ENCODE data around the gene ST6GALNAC4. TPM values are rescaled to one million over a fixed set of nuclear protein-coding genes. Genes with fewer than 3 reads are reported as not detected.

ST6GALNAC4 gene
- total and polyA plus RNA-seq, 9 of the 15 experiments (the other 6 are each of a cell fraction or from before 2014, with no cell fraction given): 2.6 to 43.1 (median 15.4) TPM

DNA sequence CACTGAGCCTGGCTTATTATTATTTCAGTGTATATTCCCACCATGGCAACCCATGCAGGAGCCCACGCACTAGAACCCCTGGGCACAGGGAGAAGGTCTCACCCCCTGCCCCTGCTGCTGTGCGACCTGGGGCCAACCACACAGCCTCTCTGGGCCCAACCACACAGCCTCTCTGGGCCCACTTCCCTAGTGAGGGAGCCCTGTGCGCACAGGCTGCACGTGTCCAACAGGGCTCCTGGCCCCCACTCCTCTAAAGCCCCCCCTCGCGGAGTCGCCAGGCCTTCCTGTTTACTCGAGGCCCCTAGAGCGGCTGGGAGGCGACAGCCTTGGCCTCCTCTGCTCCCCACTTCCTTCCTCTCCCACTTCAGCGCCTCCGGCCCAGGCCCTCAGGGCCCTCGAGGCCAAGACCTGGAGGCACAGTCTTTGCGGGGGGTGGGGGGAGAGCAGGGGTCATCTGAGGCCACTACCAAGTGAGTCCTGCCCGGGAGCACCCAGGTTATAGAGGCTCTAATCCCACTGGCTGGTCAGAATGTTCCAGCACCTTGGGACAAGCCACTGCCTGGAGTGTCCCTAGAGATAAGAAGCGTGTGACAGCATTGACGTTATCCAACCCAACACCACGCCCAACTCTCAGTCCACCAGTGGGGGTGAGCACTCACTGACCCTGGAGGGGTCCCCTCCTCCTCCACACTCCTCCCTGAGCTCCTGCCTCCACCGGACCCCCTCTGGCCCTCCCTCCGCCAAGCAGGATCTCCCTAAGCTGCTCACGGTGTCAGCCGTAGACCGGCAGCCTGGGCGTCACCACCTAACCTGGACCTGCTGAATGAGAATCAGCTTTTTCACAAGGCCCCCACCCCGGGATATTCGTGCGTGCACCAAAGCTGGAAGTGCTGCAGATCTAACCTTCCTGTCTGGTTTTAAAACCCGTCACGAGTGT is 54.5 kb downstream of the ST6GALNAC4 start (continued):
- TF ChIP-seq, protein P1, sequence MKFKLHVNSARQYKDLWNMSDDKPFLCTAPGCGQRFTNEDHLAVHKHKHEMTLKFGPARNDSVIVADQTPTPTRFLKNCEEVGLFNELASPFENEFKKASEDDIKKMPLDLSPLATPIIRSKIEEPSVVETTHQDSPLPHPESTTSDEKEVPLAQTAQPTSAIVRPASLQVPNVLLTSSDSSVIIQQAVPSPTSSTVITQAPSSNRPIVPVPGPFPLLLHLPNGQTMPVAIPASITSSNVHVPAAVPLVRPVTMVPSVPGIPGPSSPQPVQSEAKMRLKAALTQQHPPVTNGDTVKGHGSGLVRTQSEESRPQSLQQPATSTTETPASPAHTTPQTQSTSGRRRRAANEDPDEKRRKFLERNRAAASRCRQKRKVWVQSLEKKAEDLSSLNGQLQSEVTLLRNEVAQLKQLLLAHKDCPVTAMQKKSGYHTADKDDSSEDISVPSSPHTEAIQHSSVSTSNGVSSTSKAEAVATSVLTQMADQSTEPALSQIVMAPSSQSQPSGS (CRISPR knock-in tag; IDR thresholded peaks at IDR 0.05): no peak
- 0 out of 2 replicates have a peak, but pooled peaks have one; percentile 4 for TF ChIP-seq ZNF668 (CRISPR knock-in tag; IDR thresholded peaks at IDR 0.05)
- TF ChIP-seq, protein P2, sequence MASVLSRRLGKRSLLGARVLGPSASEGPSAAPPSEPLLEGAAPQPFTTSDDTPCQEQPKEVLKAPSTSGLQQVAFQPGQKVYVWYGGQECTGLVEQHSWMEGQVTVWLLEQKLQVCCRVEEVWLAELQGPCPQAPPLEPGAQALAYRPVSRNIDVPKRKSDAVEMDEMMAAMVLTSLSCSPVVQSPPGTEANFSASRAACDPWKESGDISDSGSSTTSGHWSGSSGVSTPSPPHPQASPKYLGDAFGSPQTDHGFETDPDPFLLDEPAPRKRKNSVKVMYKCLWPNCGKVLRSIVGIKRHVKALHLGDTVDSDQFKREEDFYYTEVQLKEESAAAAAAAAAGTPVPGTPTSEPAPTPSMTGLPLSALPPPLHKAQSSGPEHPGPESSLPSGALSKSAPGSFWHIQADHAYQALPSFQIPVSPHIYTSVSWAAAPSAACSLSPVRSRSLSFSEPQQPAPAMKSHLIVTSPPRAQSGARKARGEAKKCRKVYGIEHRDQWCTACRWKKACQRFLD (CRISPR knock-in tag; IDR thresholded peaks at IDR 0.05): peak; percentile 61; the same call in 1 of the 2 replicates
- TF ChIP-seq EHMT2 (IDR thresholded peaks at IDR 0.05): no peak
- TF ChIP-seq RNF2 (IDR thresholded peaks at IDR 0.05): peak; percentile 94
- no peak for TF ChIP-seq ZFP1 (CRISPR knock-in tag; IDR thresholded peaks at IDR 0.05)
- no peak for TF ChIP-seq ZNF146 (CRISPR knock-in tag; IDR thresholded peaks at IDR 0.05; ENCODE audit: unreplicated experiment)
- peak; percentile 62; the same call in 1 of the 2 replicates for TF ChIP-seq MYNN (IDR thresholded peaks at IDR 0.05)
- TF ChIP-seq MYNN (CRISPR knock-in tag; IDR thresholded peaks at IDR 0.05): no peak
- peak; percentile 81 for TF ChIP-seq JUND (IDR thresholded peaks at IDR 0.05; ENCODE audit: borderline replicate concordance, low read depth, low read length)
- peak; percentile 70; the same call in 2 of the 3 replicates for TF ChIP-seq JUND (tag; IDR thresholded peaks at IDR 0.05; ENCODE audit: borderline replicate concordance, low read depth, low read length)
- TF ChIP-seq, protein P3, sequence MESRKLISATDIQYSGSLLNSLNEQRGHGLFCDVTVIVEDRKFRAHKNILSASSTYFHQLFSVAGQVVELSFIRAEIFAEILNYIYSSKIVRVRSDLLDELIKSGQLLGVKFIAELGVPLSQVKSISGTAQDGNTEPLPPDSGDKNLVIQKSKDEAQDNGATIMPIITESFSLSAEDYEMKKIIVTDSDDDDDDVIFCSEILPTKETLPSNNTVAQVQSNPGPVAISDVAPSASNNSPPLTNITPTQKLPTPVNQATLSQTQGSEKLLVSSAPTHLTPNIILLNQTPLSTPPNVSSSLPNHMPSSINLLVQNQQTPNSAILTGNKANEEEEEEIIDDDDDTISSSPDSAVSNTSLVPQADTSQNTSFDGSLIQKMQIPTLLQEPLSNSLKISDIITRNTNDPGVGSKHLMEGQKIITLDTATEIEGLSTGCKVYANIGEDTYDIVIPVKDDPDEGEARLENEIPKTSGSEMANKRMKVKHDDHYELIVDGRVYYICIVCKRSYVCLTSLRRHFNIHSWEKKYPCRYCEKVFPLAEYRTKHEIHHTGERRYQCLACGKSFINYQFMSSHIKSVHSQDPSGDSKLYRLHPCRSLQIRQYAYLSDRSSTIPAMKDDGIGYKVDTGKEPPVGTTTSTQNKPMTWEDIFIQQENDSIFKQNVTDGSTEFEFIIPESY (CRISPR knock-in tag; IDR thresholded peaks at IDR 0.05): peak; percentile 44; the same call in 1 of the 2 replicates
- TF ChIP-seq NCOA4 (IDR thresholded peaks at IDR 0.05; ENCODE audit: partially characterized antibody): no peak
- TF ChIP-seq, protein P4, sequence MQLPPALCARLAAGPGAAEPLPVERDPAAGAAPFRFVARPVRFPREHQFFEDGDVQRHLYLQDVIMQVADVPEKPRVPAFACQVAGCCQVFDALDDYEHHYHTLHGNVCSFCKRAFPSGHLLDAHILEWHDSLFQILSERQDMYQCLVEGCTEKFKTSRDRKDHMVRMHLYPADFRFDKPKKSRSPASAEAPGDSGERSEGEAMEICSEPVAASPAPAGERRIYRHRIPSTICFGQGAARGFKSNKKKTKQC (CRISPR knock-in tag; IDR thresholded peaks at IDR 0.05): no peak; the same call in none of the 2 replicates
- TF ChIP-seq FOXA1 (IDR thresholded peaks at IDR 0.05; ENCODE audit: borderline replicate concordance): no peak
- no peak for TF ChIP-seq TFAM (CRISPR knock-in tag; conservative IDR thresholded peaks at IDR 0.05)
- TF ChIP-seq ZNF140 (CRISPR knock-in tag; IDR thresholded peaks at IDR 0.05): no peak
- TF ChIP-seq PCBP1 (IDR thresholded peaks at IDR 0.05; ENCODE audit: low read depth, low read length, poor library complexity, severe bottlenecking): no peak
